HG02763 (cell line): Measurements from ENCODE around the gene H6PD.

Experiments used
- ATAC-seq: cut with Tn5 transposase; IDR thresholded peaks from one replicate; pipeline ENCODE4 v1.9.1; 2021; ENCODE audit warnings: mild to moderate bottlenecking, moderate library complexity; ENCODE audit not compliant: unreplicated experiment

H6PD gene

DNA sequence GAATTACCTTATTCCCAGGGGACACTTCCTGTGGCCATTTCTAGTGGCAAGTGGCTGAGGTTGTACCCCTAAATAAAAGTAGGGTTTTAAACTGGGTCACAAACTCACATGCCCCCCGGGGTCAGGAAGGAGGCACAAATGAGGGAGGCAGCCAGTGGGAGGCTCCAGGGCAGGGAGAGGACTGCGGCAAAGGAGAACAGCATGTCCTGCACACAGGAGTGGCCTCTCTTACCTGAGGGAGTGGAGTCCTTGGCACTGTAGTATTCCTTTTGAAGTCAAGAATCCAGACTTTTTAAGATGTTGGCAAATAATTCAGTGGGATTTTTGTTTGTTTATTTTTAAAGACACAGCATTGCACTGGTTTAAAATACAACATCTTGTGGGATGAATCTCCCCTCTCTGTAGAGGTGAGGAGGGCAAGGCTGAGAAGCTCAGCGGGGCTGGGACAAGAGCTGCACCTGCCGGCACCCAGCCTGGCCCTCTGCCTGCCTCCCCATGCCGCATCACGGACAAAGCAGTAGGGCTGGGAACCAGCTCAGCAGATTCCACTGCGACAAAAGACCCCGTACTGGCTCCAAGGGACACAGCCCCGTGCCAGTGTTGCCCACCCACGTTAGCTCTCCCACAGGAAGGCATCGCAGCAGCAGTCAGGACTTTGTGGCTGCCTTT lies 80.3 kb downstream of the H6PD start:
- ATAC-seq: no peak

DNA sequence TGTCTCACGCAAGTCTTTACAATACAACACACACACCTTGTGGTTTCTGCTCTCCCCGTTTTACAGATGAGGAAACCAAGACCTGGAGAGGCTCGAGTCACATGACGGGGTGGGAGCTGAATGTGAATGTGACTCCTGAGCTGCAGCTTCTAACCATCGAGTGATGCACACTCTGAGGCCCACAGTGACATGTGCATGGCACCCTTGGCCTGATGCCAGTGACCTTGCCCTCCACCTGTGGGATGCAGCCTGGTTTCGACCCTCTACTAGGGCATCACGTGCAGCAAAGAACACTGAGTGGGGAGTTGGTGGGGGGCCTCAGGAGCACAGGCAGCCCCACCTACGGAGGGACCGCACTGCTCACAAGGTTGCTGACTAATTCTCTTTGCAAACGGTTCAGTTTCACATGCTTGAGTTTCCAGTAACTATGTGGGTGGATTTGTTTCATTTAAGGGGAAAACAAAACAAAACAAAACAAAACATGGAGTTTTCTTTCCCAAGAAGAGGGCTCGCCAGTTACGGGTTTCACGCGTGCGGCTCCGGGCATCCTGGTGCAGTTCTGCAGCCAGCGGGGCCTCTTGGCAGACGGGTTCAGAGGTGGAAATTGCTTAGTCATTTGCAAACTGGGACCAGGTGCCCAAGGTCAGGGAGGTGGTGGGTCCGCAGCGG lies 81.0 kb downstream of the H6PD start:
- no peak for ATAC-seq

DNA sequence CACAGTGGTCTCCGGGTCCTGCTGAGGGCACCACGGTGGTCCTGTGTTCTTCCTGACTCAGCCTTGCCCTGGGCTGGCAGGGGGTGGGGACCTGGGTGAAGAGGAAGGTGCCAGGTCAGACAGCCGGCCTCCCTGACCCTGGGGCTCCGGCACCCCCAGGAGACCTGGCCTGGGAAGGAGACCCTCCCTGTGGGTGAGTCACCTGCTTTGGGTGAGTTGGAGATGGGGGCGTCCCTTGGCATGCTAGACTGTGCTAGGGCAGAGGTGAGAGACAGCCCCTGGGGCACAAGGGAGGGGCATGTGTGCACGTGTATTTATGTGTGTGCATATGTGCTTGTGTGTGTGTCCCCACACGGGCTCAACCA lies 81.5 kb downstream of the H6PD start:
- no peak for ATAC-seq

DNA sequence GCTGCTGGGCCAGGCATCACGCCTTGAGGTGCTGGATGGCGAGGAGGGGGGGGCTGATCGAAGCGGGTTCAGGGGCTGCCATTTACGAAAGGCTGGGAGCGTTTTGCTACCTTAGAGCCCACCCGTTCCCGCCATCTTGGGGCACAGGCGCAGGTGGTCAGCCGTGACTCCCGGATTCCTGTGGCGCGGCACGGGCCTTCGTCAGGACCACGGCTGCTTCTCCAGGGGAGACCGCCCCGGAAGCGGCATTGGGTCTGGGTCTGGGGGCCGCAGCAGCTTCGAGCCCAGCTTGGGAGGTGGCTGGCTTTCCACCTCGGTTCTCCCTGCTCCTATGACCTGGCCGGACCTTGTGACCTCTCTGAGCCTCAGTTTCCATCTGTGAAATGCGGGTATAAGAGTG lies 81.9 kb downstream of the H6PD start:
- no peak for ATAC-seq

DNA sequence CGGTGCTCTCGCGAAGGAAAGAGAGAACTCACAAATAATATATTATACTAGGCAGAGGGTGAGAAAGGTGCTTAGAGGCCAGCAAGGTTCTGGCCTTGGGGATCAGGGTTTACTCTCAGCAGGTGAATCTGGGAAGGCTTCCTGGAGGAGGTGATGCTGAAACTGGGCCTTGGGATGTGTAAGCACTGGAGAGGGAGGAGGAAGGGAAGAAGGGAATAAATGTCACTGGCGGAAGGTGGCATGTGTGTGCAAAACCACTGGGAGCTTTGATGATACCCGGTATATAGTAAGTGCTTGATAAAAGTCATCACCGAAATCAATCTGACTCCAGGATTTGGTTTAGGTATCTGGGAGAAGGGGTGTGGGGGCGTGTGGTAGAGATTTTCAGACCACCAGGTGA lies 82.5 kb downstream of the H6PD start:
- ATAC-seq: no peak

DNA sequence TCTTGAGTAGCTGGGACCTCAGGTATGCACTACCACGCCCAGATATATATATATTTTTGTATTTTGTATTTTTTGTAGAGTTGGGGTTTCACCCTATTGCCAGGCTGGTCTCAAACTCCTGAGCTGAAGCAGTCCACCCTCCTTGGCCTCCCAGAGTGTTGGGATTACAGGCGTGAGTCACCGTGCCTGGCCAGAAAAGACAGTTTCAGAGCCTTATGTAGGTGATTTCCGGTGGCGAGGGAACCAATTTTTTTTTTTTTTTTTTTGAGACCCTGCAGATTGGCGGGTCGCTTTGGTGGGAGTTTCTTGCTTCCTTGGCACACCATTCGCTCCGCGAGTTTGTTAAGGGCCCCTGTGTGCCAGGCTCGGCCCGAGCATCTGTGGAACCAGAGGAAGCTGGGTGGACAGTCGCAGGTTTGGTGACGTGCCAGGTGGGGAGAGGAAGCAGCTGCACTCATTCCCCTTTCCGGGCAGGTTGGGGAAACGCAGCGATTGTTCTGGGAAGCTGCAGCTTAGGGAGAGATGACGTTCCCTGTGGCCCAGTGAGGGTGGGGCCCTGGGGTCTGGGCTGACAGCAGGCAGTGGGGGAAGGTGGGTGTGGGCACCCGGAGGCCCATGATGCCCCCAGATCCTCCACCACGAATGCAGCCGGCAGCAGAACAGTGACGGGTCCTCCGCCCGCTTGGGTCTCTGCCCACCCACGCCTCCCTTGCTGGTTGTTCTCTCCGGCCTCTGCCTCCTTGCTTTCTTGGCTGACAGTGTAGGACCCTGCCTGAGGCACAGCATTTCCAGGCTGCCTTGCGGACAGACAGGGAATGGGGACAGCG lies 83.2 kb downstream of the H6PD start:
- ATAC-seq: no peak

DNA sequence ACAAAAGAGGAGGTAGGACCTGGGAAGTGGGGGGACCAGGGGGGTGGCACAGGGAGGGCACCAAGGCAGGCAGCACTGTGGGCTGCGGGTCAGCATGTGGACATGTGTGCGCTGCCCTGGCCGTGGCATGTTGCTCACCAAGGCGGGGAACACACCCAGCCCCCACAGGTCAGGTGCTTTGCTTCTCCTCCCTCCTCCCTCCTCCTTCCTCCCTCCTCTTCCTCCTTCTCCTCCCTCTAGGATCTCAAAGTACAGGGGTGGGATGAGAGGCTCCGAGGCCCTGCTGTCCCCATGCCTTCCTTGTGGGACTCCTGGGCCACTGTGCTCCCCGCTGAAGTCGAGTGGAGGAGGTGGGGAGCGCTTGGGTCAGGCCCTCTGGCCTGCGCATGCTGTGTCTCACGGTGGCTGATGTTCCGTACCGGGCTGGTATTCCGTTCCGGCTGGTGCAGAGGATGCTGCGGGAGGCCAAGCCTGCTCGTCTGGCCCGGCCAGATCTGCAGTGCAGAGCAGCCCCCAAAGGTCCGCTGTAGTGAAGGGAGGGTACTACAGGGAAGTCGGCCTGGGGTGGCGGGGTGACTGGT lies 84.7 kb downstream of the H6PD start:
- no peak for ATAC-seq

DNA sequence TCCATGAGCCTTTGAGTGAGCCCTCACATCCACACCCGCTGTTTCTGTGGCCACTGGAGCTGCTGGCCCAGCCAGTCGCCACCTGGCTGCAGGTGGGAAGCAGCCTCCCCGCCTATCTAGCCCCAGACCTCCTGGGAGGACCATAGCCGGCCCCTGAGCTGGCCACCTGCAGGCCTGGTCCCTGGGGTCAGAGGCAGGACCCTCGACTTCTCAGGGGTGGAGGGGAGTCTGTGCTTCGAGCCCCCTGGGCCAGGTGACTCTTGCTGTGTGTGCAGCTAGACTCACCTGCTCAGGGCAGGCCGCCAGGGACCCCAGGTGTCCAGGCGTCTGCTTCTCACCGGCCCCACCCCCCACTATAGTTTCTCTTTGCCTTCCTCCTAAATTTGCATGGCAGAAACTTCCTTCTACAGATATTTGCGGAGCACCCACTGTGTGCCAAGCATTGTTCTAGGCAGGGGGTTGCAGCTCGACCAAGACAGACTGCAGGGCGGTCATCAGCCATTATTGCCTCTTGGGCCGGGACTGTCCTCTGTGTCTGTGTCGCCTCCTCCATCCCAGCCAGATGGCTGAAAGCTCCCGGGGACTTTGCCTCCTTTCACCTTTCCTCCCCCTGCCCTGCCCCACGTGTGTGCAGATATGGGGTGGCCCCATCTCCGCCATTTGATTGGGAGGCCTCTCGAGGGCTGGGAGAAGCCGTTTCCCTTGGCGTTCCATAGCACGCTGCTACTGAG lies 85.4 kb downstream of the H6PD start:
- ATAC-seq: no peak
